ENCODE data around the gene APC2.
A peak's percentile ranks its signal among the peaks of the same experiment; 100 is the strongest.

The APC2 gene

GRCh38 chr19:1482361-1483130, 32.6 kb downstream of the APC2 start:
- no peak for DNase-seq

- DNase-seq: no peak
Observed at GRCh38 chr19:1483131-1483978, 33.4 kb downstream of the APC2 start.

DNA sequence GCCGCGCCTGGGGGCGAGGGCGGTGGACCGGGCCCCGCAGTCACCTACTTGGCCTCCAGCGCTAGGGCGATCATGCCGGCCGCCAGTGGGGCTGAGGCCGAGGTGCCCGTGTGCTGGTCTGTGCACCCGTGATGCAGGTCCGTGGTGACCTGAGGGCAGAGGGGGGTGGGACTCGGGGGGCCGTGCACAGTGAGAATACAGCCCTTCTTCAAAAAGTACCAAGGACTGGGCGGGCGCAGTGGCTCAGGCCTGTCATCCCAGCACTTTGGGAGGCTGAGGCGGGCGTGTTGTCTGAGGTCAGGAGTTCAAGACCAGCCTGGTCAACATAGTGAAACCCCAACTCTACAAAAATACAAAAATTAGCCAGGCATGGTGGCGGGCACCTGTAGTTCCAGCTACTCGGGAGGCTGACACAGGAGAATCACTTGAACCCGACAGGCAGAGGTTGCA, 34.1 kb downstream of the APC2 start:
- DNase-seq: no peak

- no peak for DNase-seq
Observed at GRCh38 chr19:1486720-1487575, 37.0 kb downstream of the APC2 start.

DNA sequence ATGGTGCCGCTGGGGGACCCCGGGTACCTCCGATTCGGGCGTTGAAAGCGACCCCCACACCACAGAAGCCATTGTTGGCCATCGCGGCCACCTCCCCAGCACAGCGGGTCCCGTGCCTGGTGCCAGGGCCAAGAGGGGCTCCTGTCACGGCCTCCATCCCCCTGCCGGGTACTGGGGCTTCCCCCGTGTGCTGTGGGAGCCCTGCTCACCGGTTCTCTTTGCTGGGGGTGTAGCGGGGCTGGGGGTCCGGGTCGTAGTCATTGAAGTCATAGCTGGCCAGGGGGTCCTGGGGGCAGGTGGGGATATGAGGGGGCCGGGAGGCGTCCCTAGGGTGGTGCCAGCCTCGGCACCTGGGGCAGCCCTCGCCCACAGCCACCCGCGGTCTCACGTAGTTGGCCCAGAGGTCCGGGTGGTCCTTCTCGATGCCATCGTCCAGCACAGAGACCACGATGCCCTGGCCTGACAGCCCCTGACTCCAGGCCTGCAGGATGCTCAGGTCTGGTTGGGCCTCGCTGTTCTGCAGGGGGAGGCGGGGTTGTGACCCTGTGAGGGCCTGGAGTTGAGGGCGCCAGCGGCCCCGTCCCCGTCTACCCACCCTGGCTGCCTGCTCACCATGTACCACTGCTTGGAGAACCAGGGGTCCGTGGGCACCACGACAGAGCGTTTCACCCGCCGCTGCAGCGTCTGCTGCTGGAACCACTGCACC, 37.8 kb downstream of the APC2 start:
- no peak for DNase-seq

DNA sequence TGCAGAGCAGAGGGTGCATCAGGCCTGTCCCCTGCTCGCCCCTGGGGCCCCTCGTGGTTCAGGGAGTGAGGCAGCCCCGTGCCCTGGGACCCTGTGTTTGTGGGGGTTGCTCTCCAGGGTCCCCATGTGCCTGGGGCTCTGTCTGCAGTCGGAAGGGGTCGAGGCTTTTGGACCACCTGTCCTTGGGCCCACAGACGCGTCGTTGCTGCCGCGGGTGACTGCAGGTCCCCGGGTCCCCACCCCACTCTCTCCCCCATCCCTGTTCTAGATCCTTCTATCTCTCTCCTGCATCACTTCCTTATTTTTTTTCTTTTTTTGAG, 38.3 kb downstream of the APC2 start:
- DNase-seq: no peak

DNA sequence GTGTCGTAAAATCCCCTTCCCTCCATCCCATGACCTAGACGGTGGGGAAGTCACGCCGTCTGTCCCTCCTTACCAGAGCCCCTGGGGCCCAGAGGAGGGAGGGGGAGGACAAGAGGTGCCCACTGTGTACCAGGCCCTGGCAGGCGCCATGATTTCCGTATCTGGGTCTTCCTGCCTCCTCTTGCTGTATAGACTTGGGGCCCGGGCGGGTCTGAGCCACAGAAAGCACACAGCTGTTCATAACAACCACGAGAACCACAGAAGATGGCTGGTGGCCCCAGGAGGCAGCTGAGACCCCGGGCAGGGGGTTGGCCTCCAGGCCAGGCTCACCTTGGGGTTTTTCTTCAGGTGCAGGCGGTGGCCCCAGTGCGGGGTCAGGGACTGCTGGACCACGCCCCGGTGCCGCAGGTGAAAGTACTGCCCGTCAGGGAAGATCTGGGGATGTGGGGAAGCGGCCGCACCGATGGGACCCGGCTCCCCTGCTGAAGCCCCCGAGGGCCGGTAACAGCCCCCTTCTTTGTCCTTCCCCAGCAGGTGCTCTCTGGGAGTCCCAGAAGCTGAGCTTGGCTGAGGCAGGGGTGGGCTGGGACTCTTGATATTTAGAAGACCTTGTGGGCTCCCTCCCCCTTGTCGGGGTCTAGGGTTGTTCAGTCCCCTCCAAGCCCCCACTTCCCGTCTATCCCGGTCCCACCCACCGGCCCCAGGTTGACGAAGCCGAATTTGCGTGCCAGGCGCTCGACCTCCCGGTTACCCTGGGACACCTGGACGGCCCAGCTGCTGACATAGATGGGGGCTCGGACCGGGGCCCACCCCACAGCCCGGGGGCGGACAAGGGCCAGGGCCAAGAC, 39.8 kb downstream of the APC2 start:
- no peak for DNase-seq

- DNase-seq: peak; percentile 96
Observed at GRCh38 chr19:1490311-1491113, 40.6 kb downstream of the APC2 start, which contains the start of gene PCSK4. Gene PCSK4 (minus strand): TSS chr19:1490350. CDS start chr19:1490346, 4 bp downstream.

- no peak for DNase-seq
Observed at GRCh38 chr19:1491114-1491848, 41.4 kb downstream of the APC2 start, which contains the start of gene REEP6. Gene REEP6 (plus strand): TSS chr19:1491181. CDS start chr19:1491270, 89 bp downstream.

DNA sequence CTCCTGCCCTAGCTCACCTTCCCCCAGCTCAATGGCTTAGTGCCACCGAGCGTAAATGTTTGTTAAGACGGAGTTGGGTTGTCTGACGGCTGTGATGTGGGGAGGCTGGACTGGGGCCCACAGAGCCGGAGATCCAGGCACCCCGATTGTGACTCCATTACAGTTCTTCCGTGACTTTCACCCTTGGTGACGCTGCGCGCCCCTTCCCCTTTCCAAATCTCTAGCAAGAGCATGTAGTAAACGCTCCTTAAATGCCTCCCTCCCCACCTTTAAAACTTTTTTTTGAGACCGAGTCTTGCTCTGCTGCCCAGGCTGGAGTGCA, 41.9 kb downstream of the APC2 start:
- no peak for DNase-seq

GRCh38 chr19:1492474-1493006, 42.6 kb downstream of the APC2 start:
- no peak for DNase-seq

DNA sequence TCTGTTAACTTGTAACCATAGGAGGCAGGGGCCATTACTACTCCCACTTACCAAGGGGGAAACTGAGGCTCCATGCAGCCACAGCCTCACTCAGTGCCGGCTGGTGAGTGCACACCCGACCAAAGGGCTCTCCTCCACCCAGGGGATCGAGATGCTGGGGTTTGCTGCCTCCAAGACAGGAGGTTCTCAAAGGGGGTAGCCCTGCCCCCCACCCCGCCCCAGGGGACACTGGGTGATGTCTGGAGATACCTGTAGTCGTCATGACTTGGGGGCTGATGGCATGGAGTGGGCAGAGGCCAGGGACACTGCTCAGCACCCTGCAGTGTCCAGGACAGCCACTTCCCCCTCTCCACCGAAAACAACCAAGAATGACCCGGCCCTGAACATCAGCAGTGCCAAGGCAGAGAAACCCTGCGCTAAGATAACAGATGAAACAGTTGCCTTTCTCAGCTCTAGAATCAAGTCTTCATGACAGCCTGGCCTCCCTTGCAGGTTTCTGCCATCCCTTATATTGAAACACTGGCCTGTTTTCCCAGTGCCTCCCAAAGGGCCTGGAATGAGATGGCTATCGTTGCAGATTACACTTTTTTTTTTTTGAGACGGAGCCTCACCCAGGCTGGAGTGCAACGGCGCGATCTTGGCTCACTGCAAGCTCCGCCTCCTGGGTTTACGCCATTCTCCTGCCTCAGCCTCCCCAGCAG, 44.3 kb downstream of the APC2 start:
- no peak for DNase-seq

DNA sequence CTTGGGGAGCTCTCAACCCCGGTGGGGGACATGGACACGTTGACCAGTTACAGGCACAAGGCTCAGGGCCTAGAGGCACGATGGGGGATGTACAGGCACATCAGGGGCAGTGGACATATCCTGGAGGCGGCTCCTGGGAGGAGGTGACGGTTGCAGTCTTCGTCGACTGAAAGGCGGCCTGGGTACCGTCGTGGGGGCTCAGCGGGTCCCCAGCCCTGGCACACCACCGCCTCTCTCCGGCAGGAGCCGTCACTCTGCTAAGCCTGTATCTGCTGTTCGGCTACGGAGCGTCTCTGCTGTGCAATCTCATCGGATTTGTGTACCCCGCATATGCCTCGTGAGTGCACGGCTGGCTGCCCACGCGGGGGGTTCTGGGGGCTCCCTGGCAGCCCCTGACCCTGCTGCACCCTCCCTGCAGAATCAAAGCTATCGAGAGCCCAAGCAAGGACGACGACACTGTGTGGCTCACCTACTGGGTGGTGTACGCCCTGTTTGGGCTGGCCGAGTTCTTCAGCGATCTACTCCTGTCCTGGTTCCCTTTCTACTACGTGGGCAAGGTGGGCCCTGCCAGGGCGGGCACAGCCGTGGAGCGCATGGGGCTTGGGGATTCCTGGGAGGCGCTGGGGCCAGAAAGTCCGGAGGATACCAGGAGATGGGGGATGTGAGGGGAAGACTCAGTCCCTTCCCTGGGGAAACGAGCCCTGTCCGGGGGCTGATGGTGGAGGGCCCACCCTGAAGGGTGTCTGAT, 45.3 kb downstream of the APC2 start:
- DNase-seq: no peak

DNA sequence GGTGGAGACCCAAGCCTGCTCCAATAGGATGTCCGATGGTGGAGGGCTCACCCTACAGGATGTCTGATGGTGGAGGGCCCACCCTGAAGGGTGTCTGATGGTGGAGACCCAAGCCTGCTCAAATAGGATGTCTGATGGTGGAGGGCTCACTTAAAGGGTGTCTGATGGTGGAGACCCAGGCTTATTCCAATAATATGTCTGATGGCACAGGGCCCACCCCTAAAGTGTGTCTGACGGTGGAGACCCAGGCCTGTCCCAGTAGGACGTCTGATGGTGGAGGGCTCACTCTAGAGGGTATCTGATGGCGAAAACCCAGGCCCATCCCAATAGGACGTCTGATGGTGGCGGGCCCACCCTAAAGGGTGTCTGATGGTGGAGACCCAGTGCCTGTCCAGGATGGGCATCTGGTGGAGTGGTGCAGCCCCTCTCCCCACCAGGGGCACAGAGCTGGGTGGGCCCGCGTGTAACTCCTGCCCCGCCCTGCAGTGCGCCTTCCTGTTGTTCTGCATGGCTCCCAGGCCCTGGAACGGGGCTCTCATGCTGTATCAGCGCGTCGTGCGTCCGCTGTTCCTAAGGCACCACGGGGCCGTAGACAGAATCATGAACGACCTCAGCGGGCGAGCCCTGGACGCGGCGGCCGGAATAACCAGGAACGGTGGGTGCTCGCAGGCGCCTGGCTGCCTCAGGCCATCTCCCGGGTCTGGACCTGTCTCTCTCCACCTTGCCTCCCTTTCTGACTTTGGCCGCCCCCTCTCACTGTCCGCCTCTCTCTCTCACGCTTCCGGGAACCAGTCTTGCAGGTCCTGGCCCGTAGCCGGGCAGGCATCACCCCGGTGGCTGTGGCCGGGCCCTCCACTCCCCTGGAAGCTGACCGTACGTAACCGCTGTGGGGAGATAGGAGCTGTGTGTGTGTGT, 46.1 kb downstream of the APC2 start:
- DNase-seq: no peak

DNA sequence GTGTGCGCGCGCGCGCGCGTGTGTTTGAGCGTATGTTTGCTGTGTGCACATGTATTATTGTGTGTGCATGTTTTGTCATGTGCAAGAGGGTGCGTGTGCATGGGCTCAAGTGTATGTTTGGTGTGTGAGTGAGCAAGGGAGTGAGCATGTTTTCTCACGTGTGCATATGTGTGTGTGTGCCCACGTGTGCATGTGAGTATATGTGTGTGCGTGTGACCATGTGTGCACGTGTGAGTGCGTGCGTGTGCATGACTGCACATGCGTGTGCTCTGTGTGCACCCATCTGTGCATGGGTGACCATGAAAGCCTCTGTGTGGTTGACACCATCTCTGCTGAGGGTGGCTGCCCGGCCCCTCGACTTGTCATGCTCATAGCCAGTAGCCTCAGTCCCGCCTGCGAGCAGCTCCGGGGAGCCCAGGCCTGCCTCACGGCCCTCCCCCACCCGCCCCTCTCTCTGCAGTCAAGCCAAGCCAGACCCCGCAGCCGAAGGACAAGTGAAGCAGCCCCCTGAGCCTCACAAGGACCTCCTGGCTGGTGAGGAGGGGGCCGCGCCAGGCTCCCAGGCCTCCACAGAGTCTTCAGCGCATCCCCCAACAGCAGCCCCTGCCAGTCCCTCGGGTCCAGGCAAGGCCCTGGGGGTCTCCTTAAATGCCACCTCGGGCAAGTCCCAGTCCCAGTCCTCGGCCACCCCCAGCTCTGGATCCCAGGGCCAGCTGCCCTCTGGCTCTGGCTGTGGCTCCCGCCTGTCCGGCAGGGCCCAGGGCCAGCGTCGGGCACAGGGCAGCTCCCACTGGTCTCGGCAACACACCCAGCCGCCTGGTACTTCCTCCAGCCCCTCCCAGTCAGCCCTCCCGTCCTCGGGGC, 47.0 kb downstream of the APC2 start:
- DNase-seq: no peak

- DNase-seq: no peak
Observed at GRCh38 chr19:1497578-1498235, 47.8 kb downstream of the APC2 start.

Measured in DMS 273 treated with DMSO at 0.1 percent for 48 hours (cell line).